ENCODE results near the gene TUBA3E. TPM values are rescaled to one million over a fixed set of nuclear protein-coding genes. Genes with fewer than 3 reads are reported as not detected.
"Not testable (repeated sequence)": the region's sequence is repeated elsewhere in the genome, so short reads cannot be mapped to it uniquely, and the experiment has no call there.

The TUBA3E gene
- total RNA-seq, 2 donors from 2014 or later, result not detected

GRCh38 chr2:130181880-130182682, 16.2 kb downstream of the TUBA3E start, which contains the start of gene MZT2B:
MZT2B (plus strand) TSS chr2:130182262; CDS start chr2:130182283, 21 bp downstream.
- H3K27me3 ChIP-seq (ENCODE audit: control insufficient read depth, insufficient read depth, low read length, poor library complexity, severe bottlenecking); H3K27me3 Mint-ChIP-seq (ENCODE audit: insufficient read depth); H3K4me1 ChIP-seq (ENCODE audit: control insufficient read depth, insufficient read depth, low read length); H3K9me3 Mint-ChIP-seq; H3K4me1 Mint-ChIP-seq; H3K9me3 ChIP-seq (ENCODE audit: control insufficient read depth, low read length): not testable (repeated sequence)
- peak; percentile 85 for TF ChIP-seq CTCF (conservative IDR thresholded peaks at IDR 0.05)
- peak within 1 kb of the TSS; percentile 98 for H3K4me3 ChIP-seq (ENCODE audit: low read length)
- Mint-ChIP-seq H3K4me3 (peak within 1 kb of the TSS; percentile 97), H3K27ac (peak within 1 kb of the TSS; percentile 99), H3K36me3 (ENCODE audit: low read depth) (peaks cover 16% of the 10 kb centered on the region)
- H3K27ac ChIP-seq (ENCODE audit: low read depth, low read length), result peak within 1 kb of the TSS; percentile 73
- H3K9ac ChIP-seq (ENCODE audit: extremely low read depth, low read length, poor library complexity, severe bottlenecking), result peak within 1 kb of the TSS; percentile 95
- H3K36me3 ChIP-seq (ENCODE audit: control insufficient read depth, insufficient read depth, low read length), result peaks cover 16% of the 10 kb centered on the region
- peak; percentile 94 for DNase-seq
- WGBS, 2 experiments (ENCODE audit: insufficient coverage in 1 of 2, insufficient read length in 1 of 2), result 0% methylated on average over 16 to 75 of the region's 86 CpGs

GRCh38 chr2:130181325-130181879, 16.8 kb downstream of the TUBA3E start, which contains the start of gene SMPD4:
SMPD4 (minus strand) TSS chr2:130181602; CDS start chr2:130176592, 5,010 bp downstream.
- WGBS, 2 experiments (ENCODE audit: insufficient coverage in 1 of 2, insufficient read length in 1 of 2), result 0% methylated on average over 20 to 55 of the region's 55 CpGs
- H3K9me3 Mint-ChIP-seq, result no peaks in the 10 kb centered on the region
- TF ChIP-seq CTCF (conservative IDR thresholded peaks at IDR 0.05), result no peak
- Histone ChIP-seq H3K9ac (ENCODE audit: extremely low read depth, low read length, poor library complexity, severe bottlenecking) (peak within 1 kb of the TSS; percentile 95), H3K27me3 (ENCODE audit: control insufficient read depth, insufficient read depth, low read length, poor library complexity, severe bottlenecking) (no peaks in the 10 kb centered on the region), H3K9me3 (ENCODE audit: control insufficient read depth, low read length) (no peaks in the 10 kb centered on the region), H3K36me3 (ENCODE audit: control insufficient read depth, insufficient read depth, low read length) (peaks cover 16% of the 10 kb centered on the region), H3K4me1 (ENCODE audit: control insufficient read depth, insufficient read depth, low read length) (no peaks in the 10 kb centered on the region), H3K27ac (ENCODE audit: low read depth, low read length) (peak within 1 kb of the TSS; percentile 73), H3K4me3 (ENCODE audit: low read length) (peak within 1 kb of the TSS; percentile 98)
- H3K27ac Mint-ChIP-seq, result peak within 1 kb of the TSS; percentile 99
- H3K27me3 Mint-ChIP-seq (ENCODE audit: insufficient read depth), result no peaks in the 10 kb centered on the region
- H3K4me1 Mint-ChIP-seq, result peaks cover 9% of the 10 kb centered on the region
- H3K36me3 Mint-ChIP-seq (ENCODE audit: low read depth), result peaks cover 15% of the 10 kb centered on the region
- H3K4me3 Mint-ChIP-seq, result peak within 1 kb of the TSS; percentile 97
- peak; percentile 98 for DNase-seq

GRCh38 chr2:130180404-130181324, 17.6 kb downstream of the TUBA3E start:
- not testable (repeated sequence) for H3K9me3 Mint-ChIP-seq; H3K4me1 ChIP-seq (ENCODE audit: control insufficient read depth, insufficient read depth, low read length); H3K27me3 Mint-ChIP-seq (ENCODE audit: insufficient read depth); DNase-seq; H3K27me3 ChIP-seq (ENCODE audit: control insufficient read depth, insufficient read depth, low read length, poor library complexity, severe bottlenecking); H3K4me1 Mint-ChIP-seq; H3K9me3 ChIP-seq (ENCODE audit: control insufficient read depth, low read length)
- Histone ChIP-seq H3K4me3 (ENCODE audit: low read length) (peak overlapping the region; percentile 98), H3K9ac (ENCODE audit: extremely low read depth, low read length, poor library complexity, severe bottlenecking) (peak overlapping the region; percentile 95), H3K27ac (ENCODE audit: low read depth, low read length) (peak overlapping the region; percentile 57), H3K36me3 (ENCODE audit: control insufficient read depth, insufficient read depth, low read length) (peaks cover 21% of the 10 kb centered on the region)
- Mint-ChIP-seq H3K27ac (peak overlapping the region; percentile 99), H3K4me3 (peak overlapping the region; percentile 97), H3K36me3 (ENCODE audit: low read depth) (peaks cover 18% of the 10 kb centered on the region)
- 27 to 38% methylated on average over 24 to 38 of the region's 38 CpGs for WGBS, 2 experiments (ENCODE audit: insufficient coverage in 1 of 2, insufficient read length in 1 of 2)

GRCh38 chr2:130174866-130175265, 23.4 kb downstream of the TUBA3E start:
- not testable (repeated sequence) for H3K27ac Mint-ChIP-seq; H3K27ac ChIP-seq (ENCODE audit: low read depth, low read length); H3K9me3 ChIP-seq (ENCODE audit: control insufficient read depth, low read length); DNase-seq; H3K9me3 Mint-ChIP-seq; H3K27me3 ChIP-seq (ENCODE audit: control insufficient read depth, insufficient read depth, low read length, poor library complexity, severe bottlenecking); H3K4me3 Mint-ChIP-seq; H3K9ac ChIP-seq (ENCODE audit: extremely low read depth, low read length, poor library complexity, severe bottlenecking); H3K4me1 ChIP-seq (ENCODE audit: control insufficient read depth, insufficient read depth, low read length); H3K4me3 ChIP-seq (ENCODE audit: low read length); H3K27me3 Mint-ChIP-seq (ENCODE audit: insufficient read depth); H3K4me1 Mint-ChIP-seq
- H3K36me3 ChIP-seq (ENCODE audit: control insufficient read depth, insufficient read depth, low read length), result peaks cover 54% of the 10 kb centered on the region
- peaks cover 44% of the 10 kb centered on the region for H3K36me3 Mint-ChIP-seq (ENCODE audit: low read depth)
- 93 to 94% methylated on average over 4 to 5 of the region's 5 CpGs for WGBS, 2 experiments (ENCODE audit: insufficient coverage in 1 of 2, insufficient read length in 1 of 2)
